Activated T-helper 1 cell treated with anti-CD3 and anti-CD28 coated beads, Interleukin-12 subunit alpha, Interleukin-12 subunit beta, Interleukin-2, Interleukin-4 antibody, amounts not matched to agents 30 ng/mL and 10 ng/mL and 1 ng/mL, durations not matched to agents 14 hours and 24 hours and 36 hours (primary cell): ENCODE results near the gene PEX16. TPM values are rescaled to one million over a fixed set of nuclear protein-coding genes. Genes with fewer than 3 reads are reported as not detected.

ENCODE experiments used
- DNase-seq: peaks from one replicate; pipeline ENCODE4 v3.0.0; 2021; ENCODE audit warnings: low spot score
- H3K27ac Mint-ChIP-seq: one replicate; pipeline ENCODE4 v1.8.0; 2021; ENCODE audit warnings: mild to moderate bottlenecking, mixed read lengths
- H3K27me3 Mint-ChIP-seq: one replicate; pipeline ENCODE4 v1.8.0; 2022; ENCODE audit warnings: mild to moderate bottlenecking, moderate library complexity, mixed read lengths; ENCODE audit not compliant: insufficient read depth
- H3K36me3 Mint-ChIP-seq: one replicate; pipeline ENCODE4 v1.8.0; 2021; ENCODE audit warnings: low read depth, mixed read lengths
- H3K4me1 Mint-ChIP-seq: one replicate; pipeline ENCODE4 v1.8.0; 2021; ENCODE audit warnings: low read depth, mixed read lengths
- H3K4me3 Mint-ChIP-seq: one replicate; pipeline ENCODE4 v1.8.0; 2021; ENCODE audit warnings: mild to moderate bottlenecking, moderate library complexity, mixed read lengths
- H3K9me3 Mint-ChIP-seq: one replicate; pipeline ENCODE4 v1.8.0; 2021; ENCODE audit warnings: mixed read lengths
- intact Hi-C: fragments of 100-400 bp; cut with micrococcal nuclease; formaldehyde crosslinking; loops from one replicate; pipeline ENCODE4 v1.15.1; 2024
- total RNA-seq: library from RNA; stranded (reverse); gene quantifications from 2 replicates; pipeline ENCODE4 v1.2.3, GENCODE V29; 2022

The PEX16 gene
- 37.4 and 44.6 TPM in 2 replicates for total RNA-seq

GRCh38 chr11:45917623-45918330 lies at the start of gene PEX16:
PEX16 (minus strand) TSS chr11:45917877; CDS start chr11:45917811, 66 bp downstream.
- H3K4me1 Mint-ChIP-seq = peaks cover 22% of the 10 kb centered on the region
- H3K27ac Mint-ChIP-seq = peak within 1 kb of the TSS; percentile 92
- DNase-seq = peak; percentile 97
- H3K9me3 Mint-ChIP-seq = no peaks in the 10 kb centered on the region
- intact Hi-C loops = loop anchor here (1.0 to 5.0 kb wide), 15 partner anchors 18 to 1849 kb away; partner anchors contain the start of genes AMBRA1, ATG13, CRY2 and CSTPP1
- peaks cover 10% of the 10 kb centered on the region for H3K27me3 Mint-ChIP-seq
- H3K4me3 Mint-ChIP-seq = peak within 1 kb of the TSS; percentile 98
- peaks cover 9% of the 10 kb centered on the region for H3K36me3 Mint-ChIP-seq

DNA sequence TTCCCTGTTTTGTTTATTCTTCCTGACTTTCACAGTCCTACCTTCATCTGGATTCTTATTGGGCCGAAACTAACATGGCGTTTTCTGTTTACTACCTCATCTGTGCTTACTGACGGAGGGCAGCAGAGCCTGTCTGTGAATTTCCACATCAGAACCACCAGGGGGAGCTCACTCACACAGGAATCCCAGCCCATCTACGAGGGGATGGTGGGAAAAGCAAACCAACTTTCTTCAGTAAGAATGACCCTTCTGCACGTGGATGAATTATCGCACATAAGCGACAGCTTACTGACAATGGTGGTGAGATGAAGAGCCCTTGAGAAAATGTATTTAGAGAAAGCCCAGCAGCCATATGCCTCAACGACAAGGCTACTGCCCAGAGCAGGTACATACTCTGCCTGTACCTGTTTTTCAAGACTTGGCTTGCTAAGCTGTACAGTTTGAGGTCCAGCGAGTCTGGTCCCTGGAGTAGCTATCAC lies 47.3 kb upstream of the PEX16 start:
- intact Hi-C loops = loop anchor here (1.0 to 5.0 kb wide), 3 partner anchors 41 to 350 kb away; partner anchors contain the start of gene PHF21A
- peak; percentile 38 for DNase-seq
- no peaks in the 10 kb centered on the region for H3K9me3 Mint-ChIP-seq
- peaks cover 16% of the 10 kb centered on the region for H3K36me3 Mint-ChIP-seq
- H3K4me1 Mint-ChIP-seq = no peaks in the 10 kb centered on the region
- no peaks in the 10 kb centered on the region for H3K27me3 Mint-ChIP-seq
- H3K4me3 Mint-ChIP-seq = no peak overlapping the region
- no peak overlapping the region for H3K27ac Mint-ChIP-seq

GRCh38 chr11:45961751-45962240 lies 44.1 kb upstream of the PEX16 start:
- DNase-seq = no peak
- peaks cover 16% of the 10 kb centered on the region for H3K36me3 Mint-ChIP-seq
- no peak overlapping the region for H3K4me3 Mint-ChIP-seq
- no peaks in the 10 kb centered on the region for H3K4me1 Mint-ChIP-seq
- no peak overlapping the region for H3K27ac Mint-ChIP-seq
- intact Hi-C loops = no loop called here
- H3K9me3 Mint-ChIP-seq = no peaks in the 10 kb centered on the region
- no peaks in the 10 kb centered on the region for H3K27me3 Mint-ChIP-seq

DNA sequence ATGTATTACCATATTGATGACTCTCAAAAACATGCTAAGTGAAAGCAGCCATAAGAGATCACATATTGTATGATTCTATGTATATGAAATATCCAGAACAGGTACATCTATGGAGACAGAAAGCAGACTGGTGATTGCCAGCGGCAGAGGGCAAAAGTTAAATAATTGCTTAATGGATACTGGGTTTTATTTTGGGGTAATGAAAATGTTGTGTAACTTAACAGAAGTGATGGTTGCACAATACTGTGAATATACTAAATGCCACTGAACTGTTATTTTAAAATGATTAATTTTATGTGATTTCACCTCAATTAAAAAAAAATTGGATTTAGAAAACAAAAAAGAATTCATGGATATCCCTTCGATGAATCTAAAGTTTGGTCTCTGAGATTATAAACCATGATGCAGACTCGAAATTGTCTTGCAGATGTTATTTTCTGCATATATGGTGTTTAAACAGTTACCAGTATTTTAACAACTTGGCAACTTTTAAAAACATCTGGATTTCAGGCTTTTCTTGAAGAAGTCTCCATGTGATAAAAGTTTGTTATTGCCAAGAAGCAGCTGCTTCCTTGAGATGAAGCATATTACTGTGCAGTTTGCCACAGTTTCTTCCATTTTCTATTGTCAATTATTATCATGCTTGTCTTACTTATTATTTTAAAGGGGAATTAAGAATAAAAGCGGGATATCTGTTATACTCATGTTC lies 42.9 kb upstream of the PEX16 start:
- Mint-ChIP-seq H3K4me1 (no peaks in the 10 kb centered on the region), H3K4me3 (no peak overlapping the region), H3K27me3 (no peaks in the 10 kb centered on the region), H3K36me3 (peaks cover 16% of the 10 kb centered on the region), H3K27ac (no peak overlapping the region), H3K9me3 (no peaks in the 10 kb centered on the region)
- DNase-seq = no peak
- intact Hi-C loops = no loop called here

DNA sequence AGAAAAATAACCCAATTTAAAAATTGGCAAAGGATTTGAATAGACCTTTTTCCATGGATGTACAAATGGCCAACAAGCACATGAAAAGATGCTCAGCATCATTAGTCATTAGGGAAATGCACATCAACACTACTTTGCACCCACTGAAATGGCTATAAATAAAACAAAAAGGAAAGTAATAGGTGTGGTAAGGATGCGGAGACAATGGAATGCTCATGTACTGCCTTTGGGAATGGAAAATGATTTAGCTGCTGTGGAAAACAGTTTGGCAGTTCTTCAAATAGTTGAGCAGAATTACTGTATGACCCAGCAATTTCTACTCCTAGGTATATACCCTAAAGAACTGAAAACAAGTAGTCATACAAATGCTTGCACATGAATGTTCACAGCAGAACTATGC lies 42.2 kb upstream of the PEX16 start:
- Mint-ChIP-seq H3K36me3 (peaks cover 22% of the 10 kb centered on the region), H3K27ac (no peak overlapping the region), H3K27me3 (no peaks in the 10 kb centered on the region), H3K9me3 (no peaks in the 10 kb centered on the region), H3K4me1 (no peaks in the 10 kb centered on the region), H3K4me3 (no peak overlapping the region)
- intact Hi-C loops = no loop called here
- DNase-seq = no peak

- no peak for DNase-seq
- no peak overlapping the region for H3K4me3 Mint-ChIP-seq
- H3K27ac Mint-ChIP-seq = no peak overlapping the region
- H3K9me3 Mint-ChIP-seq = no peaks in the 10 kb centered on the region
- no peaks in the 10 kb centered on the region for H3K27me3 Mint-ChIP-seq
- peaks cover 23% of the 10 kb centered on the region for H3K36me3 Mint-ChIP-seq
- no peaks in the 10 kb centered on the region for H3K4me1 Mint-ChIP-seq
- intact Hi-C loops = no loop called here
These were observed 32.3 kb upstream of the PEX16 start for GRCh38 chr11:45949992-45950407.

- no peak overlapping the region for H3K27ac Mint-ChIP-seq
- H3K36me3 Mint-ChIP-seq = peaks cover 26% of the 10 kb centered on the region
- no peak overlapping the region for H3K4me3 Mint-ChIP-seq
- no peaks in the 10 kb centered on the region for H3K9me3 Mint-ChIP-seq
- H3K4me1 Mint-ChIP-seq = no peaks in the 10 kb centered on the region
- intact Hi-C loops = no loop called here
- H3K27me3 Mint-ChIP-seq = no peaks in the 10 kb centered on the region
- no peak for DNase-seq
These were observed 30.7 kb upstream of the PEX16 start for GRCh38 chr11:45948356-45948755.

DNA sequence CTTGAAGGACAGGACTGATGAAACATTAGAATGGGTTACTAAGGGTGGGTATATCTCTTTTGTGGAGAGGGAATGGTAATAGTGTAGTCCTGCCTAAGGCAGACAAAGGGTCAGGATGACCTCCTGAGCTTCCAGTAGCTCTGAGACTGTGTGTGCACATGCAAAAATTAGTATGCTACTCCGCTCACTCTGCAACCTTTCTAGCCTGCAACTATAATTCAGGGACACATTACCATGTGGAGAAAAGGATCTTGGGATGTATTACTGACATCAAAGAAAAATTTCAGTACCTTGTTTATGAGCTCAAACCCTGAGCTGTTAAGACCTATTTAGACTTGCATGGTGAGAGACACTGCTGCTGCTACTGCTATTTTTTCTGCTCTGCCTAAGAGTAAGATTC lies 30.2 kb upstream of the PEX16 start:
- Mint-ChIP-seq H3K27me3 (no peaks in the 10 kb centered on the region), H3K36me3 (peaks cover 24% of the 10 kb centered on the region), H3K4me1 (no peaks in the 10 kb centered on the region), H3K27ac (no peak overlapping the region), H3K4me3 (no peak overlapping the region), H3K9me3 (no peaks in the 10 kb centered on the region)
- no peak for DNase-seq
- intact Hi-C loops = no loop called here

DNA sequence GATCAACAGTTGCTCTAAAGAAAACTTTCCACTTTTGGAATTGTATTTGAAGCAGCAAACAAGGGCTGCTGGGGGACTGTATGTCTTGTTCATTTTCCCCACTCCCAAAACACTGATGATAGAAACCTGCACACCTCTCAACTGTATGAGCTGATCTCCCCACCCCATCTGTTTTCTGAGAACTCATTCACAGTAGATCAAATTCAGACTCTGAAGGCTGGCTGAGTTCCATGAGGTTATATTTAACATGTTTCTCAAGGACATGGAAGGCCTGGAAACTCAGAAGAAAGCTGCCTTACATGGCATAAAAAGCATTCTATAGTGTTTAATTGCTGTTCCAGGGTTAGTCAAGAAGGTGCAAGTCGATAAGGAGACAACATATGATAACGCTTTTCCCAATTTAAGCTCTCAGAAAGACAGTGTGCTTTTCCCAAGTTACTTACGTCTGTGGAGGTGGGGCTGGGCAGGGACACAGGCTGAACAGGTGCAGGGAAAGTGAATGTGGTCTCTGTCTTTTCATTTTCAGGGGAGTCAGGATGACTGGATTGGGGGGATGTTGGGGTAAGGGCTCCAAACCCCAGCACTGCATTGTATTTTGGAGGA lies 27.8 kb upstream of the PEX16 start:
- Mint-ChIP-seq H3K27me3 (no peaks in the 10 kb centered on the region), H3K9me3 (no peaks in the 10 kb centered on the region), H3K4me1 (no peaks in the 10 kb centered on the region), H3K27ac (no peak overlapping the region), H3K36me3 (peaks cover 23% of the 10 kb centered on the region), H3K4me3 (no peak overlapping the region)
- intact Hi-C loops = no loop called here
- DNase-seq = no peak

GRCh38 chr11:45942381-45942780 lies 24.7 kb upstream of the PEX16 start:
- Mint-ChIP-seq H3K9me3 (no peaks in the 10 kb centered on the region), H3K27ac (no peak overlapping the region), H3K27me3 (no peaks in the 10 kb centered on the region), H3K4me3 (no peak overlapping the region), H3K4me1 (no peaks in the 10 kb centered on the region), H3K36me3 (peaks cover 16% of the 10 kb centered on the region)
- intact Hi-C loops = no loop called here
- no peak for DNase-seq

DNA sequence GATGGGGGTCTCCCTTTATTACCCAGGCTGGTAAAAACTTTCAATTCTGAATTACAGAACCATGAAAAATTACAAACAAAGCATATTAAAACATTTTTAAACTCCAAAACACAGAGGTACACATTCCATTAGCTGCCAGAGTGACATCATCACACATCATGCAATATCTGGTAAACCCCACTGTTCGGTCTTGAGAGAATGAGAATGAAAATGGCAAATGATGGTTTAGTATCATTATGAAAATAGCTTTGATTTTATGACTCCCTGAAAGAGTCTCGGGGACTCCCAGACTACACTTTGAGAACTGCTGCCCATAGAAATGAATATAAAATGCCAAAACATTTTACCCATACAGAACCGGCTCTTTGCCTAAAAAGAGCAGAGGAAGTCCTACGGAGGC lies 23.6 kb upstream of the PEX16 start:
- Mint-ChIP-seq H3K27ac (no peak overlapping the region), H3K36me3 (peaks cover 18% of the 10 kb centered on the region), H3K27me3 (no peaks in the 10 kb centered on the region), H3K9me3 (no peaks in the 10 kb centered on the region), H3K4me1 (no peaks in the 10 kb centered on the region), H3K4me3 (no peak overlapping the region)
- intact Hi-C loops = no loop called here
- DNase-seq = no peak

DNA sequence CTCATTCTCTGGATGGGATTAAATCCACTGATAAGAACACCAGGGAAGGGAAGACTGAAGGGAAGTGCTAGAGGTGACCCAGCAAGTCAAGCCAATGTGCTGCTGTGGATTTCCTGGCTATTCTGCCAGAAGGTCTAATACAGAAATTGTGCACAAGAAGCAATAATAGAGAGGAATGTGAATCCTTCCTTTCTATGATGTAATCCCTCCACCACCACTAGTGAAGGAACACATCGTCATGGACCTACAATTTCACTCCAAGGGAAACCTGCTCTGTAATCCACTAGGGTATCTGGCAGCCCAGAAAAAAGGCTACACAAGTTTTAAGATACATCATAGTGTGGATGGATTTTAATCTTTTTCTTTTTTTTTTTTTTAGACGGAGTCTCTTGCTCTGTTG lies 22.2 kb upstream of the PEX16 start:
- Mint-ChIP-seq H3K4me1 (no peaks in the 10 kb centered on the region), H3K27ac (no peak overlapping the region), H3K4me3 (no peak overlapping the region), H3K27me3 (no peaks in the 10 kb centered on the region), H3K36me3 (peaks cover 7% of the 10 kb centered on the region), H3K9me3 (no peaks in the 10 kb centered on the region)
- intact Hi-C loops = no loop called here
- DNase-seq = no peak

DNA sequence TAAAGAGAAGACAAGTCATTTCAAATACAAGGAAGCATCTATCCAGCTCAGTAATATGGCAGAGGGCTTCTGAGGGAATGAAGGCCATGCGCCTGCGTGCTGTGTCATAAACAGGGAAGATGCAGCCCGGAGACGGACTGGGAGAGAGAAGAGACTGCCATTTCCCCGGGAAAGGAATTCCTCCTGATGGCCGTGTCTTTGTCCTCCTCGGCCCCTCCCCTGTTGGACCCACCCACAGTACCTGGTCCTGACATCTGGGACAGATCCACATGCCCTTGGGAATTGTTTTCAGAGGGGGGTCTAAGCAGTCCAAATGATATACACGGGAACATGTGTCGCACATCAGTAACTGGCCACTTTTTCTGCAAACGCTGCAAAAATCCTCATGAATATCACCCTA lies 20.2 kb upstream of the PEX16 start:
- Mint-ChIP-seq H3K4me3 (no peak overlapping the region), H3K9me3 (no peaks in the 10 kb centered on the region), H3K27me3 (no peaks in the 10 kb centered on the region), H3K27ac (no peak overlapping the region), H3K4me1 (no peaks in the 10 kb centered on the region), H3K36me3 (peaks cover 5% of the 10 kb centered on the region)
- intact Hi-C loops = no loop called here
- no peak for DNase-seq
